HCT116 (cell line): ENCODE measurements around the gene FARSA.

Experiments used
- ATF3 ChIP-seq: IDR thresholded peaks from 2 replicates; pipeline ENCODE4 v1.6.1; 2012
- CEBPB ChIP-seq: IDR thresholded peaks from 2 replicates; pipeline ENCODE4 v1.6.1; 2012; ENCODE audit warnings: low read depth
- CTCF ChIP-seq, 3 experiments: fragments of 200-600 bp in 1 of 3; sonication (generic) in 1 of 3; IDR thresholded peaks in 2 of 3; conservative IDR thresholded peaks in 1 of 3; 2 replicates each; pipeline ENCODE4 v1.5.1; 2012 to 2017; ENCODE audit warnings: low read depth in 2 of 3, low read length in 2 of 3, antibody characterized with exemption in 1 of 3, borderline replicate concordance in 1 of 3, control low read depth in 1 of 3, mild to moderate bottlenecking in 1 of 3, mixed read lengths in 1 of 3, mixed run types in 1 of 3, moderate library complexity in 1 of 3; ENCODE audit not compliant: insufficient read depth in 1 of 3
- EZH2 ChIP-seq: fragments of 200-600 bp; sonication (generic); IDR thresholded peaks from 2 replicates; pipeline ENCODE4 v1.6.1; 2017; ENCODE audit warnings: antibody characterized with exemption, mixed run types
- POLR2AphosphoS5 ChIP-seq: IDR thresholded peaks from 2 replicates; pipeline ENCODE4 v1.6.1; 2011; ENCODE audit warnings: mild to moderate bottlenecking, low read depth, low read length, moderate library complexity
- RAD21 ChIP-seq: IDR thresholded peaks from 2 replicates; pipeline ENCODE4 v1.6.1; 2012; ENCODE audit warnings: low read depth, mild to moderate bottlenecking
- REST ChIP-seq: IDR thresholded peaks from 2 replicates; pipeline ENCODE4 v1.6.1; 2012; ENCODE audit warnings: low read depth
- SP1 ChIP-seq: IDR thresholded peaks from 2 replicates; pipeline ENCODE4 v1.6.1; 2012; ENCODE audit warnings: low read depth
- ZFX ChIP-seq: fragments of 450-650 bp; IDR thresholded peaks from 2 replicates; pipeline ENCODE4 v1.6.1; 2017
- ZNF274 ChIP-seq: fragments of 200-500 bp; sonication (Bioruptor generic); IDR thresholded peaks from 2 replicates; pipeline ENCODE4 v1.6.1; 2014; ENCODE audit warnings: mild to moderate bottlenecking, low read depth, low read length, inconsistent platforms

- TF ChIP-seq ZNF274 (no peak), CEBPB (no peak), REST (no peak), ZFX (no peak), POLR2AphosphoS5 (0 out of 2 replicates have a peak, but pooled peaks have one; percentile 9), EZH2 (no peak), CTCF (IDR thresholded peaks at IDR 0.05 in 2 of 3, conservative IDR thresholded peaks at IDR 0.05 in 1 of 3; ENCODE audit: borderline replicate concordance in 1 of 3, insufficient read depth in 1 of 3, low read depth in 2 of 3, low read length in 2 of 3) (no peak), SP1 (no peak), ATF3 (no peak), RAD21 (no peak)
Observed at GRCh38 chr19:12947702-12948611, 14.4 kb upstream of the FARSA start.
